HG02623 (cell line): ENCODE data around the gene LDLRAD1.
"Not testable (repeated sequence)": the region's sequence is repeated elsewhere in the genome, so short reads cannot be mapped to it uniquely, and the experiment has no call there.

Experiments
- ATAC-seq: cut with Tn5 transposase; IDR thresholded peaks from one replicate; pipeline ENCODE4 v1.9.1; 2021; ENCODE audit warnings: moderate library complexity; ENCODE audit not compliant: unreplicated experiment

Gene LDLRAD1

GRCh38 chr1:54017979-54018378, at the start of gene LDLRAD1:
Gene LDLRAD1, minus strand, starts transcription at chr1:54018186. Its CDS starts 74 bp downstream, at chr1:54018112.
- ATAC-seq, result no peak

- no peak for ATAC-seq
Measured at GRCh38 chr1:54064299-54064698, 46.3 kb upstream of the LDLRAD1 start.

GRCh38 chr1:54054438-54054749, 36.4 kb upstream of the LDLRAD1 start:
- ATAC-seq, result no peak

- no peak for ATAC-seq
Measured at GRCh38 chr1:54053745-54054437, 35.9 kb upstream of the LDLRAD1 start.

- peak; percentile 84 for ATAC-seq
Measured at GRCh38 chr1:54052934-54053744, 35.2 kb upstream of the LDLRAD1 start, which contains the start of the genes TCEANC2 and TMEM59. Gene TCEANC2, plus strand, starts transcription at chr1:54053608. Its CDS starts 815 bp downstream, at chr1:54054423. Gene TMEM59, minus strand, starts transcription at chr1:54053204. Its CDS starts 16 bp downstream, at chr1:54053188.

- ATAC-seq, result peak; percentile 11
Measured at GRCh38 chr1:54052431-54052933, 34.5 kb upstream of the LDLRAD1 start.

GRCh38 chr1:54051933-54052430, 34.0 kb upstream of the LDLRAD1 start:
- ATAC-seq, result no peak

GRCh38 chr1:54050435-54050834, 32.4 kb upstream of the LDLRAD1 start:
- not testable (repeated sequence) for ATAC-seq

GRCh38 chr1:54047384-54048305, 29.7 kb upstream of the LDLRAD1 start:
- no peak for ATAC-seq

- no peak for ATAC-seq
Measured at GRCh38 chr1:54046671-54047383, 28.8 kb upstream of the LDLRAD1 start.

- ATAC-seq, result no peak
Measured at GRCh38 chr1:54045496-54045895, 27.5 kb upstream of the LDLRAD1 start.

- no peak for ATAC-seq
Measured at GRCh38 chr1:54041806-54042205, 23.8 kb upstream of the LDLRAD1 start.

GRCh38 chr1:54037476-54037875, 19.5 kb upstream of the LDLRAD1 start:
- no peak for ATAC-seq

- ATAC-seq, result no peak
Measured at GRCh38 chr1:54028306-54029251, 10.6 kb upstream of the LDLRAD1 start.

GRCh38 chr1:54027848-54028247, 9.9 kb upstream of the LDLRAD1 start:
- ATAC-seq, result no peak

- not testable (repeated sequence) for ATAC-seq
Measured at GRCh38 chr1:54024811-54025210, 6.8 kb upstream of the LDLRAD1 start.

- no peak for ATAC-seq
Measured at GRCh38 chr1:54024358-54024757, 6.4 kb upstream of the LDLRAD1 start.

GRCh38 chr1:54019562-54020176, 1.7 kb upstream of the LDLRAD1 start:
- ATAC-seq, result not testable (repeated sequence)
